ENCODE measurements around the gene MAGEA3. TPM values are rescaled to one million over a fixed set of nuclear protein-coding genes. Genes with fewer than 3 reads are reported as not detected.

MAGEA3 gene
- total and polyA plus RNA-seq, 9 of the 15 experiments (the other 6 are each of a cell fraction or from before 2014, with no cell fraction given) = 8.1 to 197 (median 144) TPM

DNA sequence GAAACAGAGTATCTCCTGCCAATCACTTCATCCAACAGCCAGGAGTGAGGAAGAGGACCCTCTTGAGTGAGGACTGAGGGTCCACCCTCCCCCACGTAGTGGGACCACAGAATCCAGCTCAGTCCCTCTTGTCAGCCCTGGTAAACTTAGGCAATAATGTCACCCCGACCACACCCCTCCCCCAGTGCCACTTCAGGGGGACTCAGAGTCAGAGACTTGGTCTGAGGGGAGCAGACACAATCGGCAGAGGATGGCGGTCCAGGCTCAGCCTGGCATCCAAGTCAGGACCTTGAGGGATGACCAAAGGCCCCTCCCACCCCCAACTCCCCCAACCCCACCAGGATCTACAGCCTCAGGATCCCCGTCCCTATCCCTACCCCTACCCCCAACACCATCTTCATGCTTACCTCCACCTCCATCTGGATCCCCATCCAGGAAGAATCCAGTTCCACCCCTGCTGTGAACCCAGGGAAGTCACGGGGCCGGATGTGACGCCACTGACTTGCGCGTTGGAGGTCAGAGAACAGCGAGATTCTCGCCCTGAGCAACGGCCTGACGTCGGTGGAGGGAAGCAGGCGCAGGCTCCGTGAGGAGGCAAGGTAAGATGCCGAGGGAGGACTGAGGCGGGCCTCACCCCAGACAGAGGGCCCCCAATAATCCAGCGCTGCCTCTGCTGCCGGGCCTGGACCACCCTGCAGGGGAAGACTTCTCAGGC lies 34.8 kb downstream of the MAGEA3 start, which contains the start of the genes CSAG1 and MAGEA12 (continued):
- TF ChIP-seq, protein P1, sequence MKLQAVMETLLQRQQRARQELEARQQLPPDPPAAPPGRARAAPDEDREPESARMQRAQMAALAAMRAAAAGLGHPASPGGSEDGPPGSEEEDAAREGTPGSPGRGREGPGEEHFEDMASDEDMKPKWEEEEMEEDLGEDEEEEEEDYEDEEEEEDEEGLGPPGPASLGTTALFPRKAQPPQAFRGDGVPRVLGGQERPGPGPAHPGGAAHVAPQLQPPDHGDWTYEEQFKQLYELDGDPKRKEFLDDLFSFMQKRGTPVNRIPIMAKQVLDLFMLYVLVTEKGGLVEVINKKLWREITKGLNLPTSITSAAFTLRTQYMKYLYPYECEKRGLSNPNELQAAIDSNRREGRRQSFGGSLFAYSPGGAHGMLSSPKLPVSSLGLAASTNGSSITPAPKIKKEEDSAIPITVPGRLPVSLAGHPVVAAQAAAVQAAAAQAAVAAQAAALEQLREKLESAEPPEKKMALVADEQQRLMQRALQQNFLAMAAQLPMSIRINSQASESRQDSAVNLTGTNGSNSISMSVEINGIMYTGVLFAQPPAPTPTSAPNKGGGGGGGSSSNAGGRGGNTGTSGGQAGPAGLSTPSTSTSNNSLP (IDR thresholded peaks at IDR 0.05; ENCODE audit: borderline replicate concordance, low read depth, low read length) = no peak
- TF ChIP-seq, protein P2, sequence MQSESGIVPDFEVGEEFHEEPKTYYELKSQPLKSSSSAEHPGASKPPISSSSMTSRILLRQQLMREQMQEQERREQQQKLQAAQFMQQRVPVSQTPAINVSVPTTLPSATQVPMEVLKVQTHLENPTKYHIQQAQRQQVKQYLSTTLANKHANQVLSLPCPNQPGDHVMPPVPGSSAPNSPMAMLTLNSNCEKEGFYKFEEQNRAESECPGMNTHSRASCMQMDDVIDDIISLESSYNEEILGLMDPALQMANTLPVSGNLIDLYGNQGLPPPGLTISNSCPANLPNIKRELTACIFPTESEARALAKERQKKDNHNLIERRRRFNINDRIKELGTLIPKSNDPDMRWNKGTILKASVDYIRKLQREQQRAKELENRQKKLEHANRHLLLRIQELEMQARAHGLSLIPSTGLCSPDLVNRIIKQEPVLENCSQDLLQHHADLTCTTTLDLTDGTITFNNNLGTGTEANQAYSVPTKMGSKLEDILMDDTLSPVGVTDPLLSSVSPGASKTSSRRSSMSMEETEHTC (IDR thresholded peaks at IDR 0.05) = peak; percentile 18; the same call in 1 of the 2 replicates
- TF ChIP-seq EWSR1 (IDR thresholded peaks at IDR 0.05; ENCODE audit: borderline replicate concordance, low read depth, partially characterized antibody) = no peak
- TF ChIP-seq, protein P3, sequence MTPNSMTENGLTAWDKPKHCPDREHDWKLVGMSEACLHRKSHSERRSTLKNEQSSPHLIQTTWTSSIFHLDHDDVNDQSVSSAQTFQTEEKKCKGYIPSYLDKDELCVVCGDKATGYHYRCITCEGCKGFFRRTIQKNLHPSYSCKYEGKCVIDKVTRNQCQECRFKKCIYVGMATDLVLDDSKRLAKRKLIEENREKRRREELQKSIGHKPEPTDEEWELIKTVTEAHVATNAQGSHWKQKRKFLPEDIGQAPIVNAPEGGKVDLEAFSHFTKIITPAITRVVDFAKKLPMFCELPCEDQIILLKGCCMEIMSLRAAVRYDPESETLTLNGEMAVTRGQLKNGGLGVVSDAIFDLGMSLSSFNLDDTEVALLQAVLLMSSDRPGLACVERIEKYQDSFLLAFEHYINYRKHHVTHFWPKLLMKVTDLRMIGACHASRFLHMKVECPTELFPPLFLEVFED (CRISPR knock-in tag; conservative IDR thresholded peaks at IDR 0.05) = no peak
- TF ChIP-seq, protein P4, sequence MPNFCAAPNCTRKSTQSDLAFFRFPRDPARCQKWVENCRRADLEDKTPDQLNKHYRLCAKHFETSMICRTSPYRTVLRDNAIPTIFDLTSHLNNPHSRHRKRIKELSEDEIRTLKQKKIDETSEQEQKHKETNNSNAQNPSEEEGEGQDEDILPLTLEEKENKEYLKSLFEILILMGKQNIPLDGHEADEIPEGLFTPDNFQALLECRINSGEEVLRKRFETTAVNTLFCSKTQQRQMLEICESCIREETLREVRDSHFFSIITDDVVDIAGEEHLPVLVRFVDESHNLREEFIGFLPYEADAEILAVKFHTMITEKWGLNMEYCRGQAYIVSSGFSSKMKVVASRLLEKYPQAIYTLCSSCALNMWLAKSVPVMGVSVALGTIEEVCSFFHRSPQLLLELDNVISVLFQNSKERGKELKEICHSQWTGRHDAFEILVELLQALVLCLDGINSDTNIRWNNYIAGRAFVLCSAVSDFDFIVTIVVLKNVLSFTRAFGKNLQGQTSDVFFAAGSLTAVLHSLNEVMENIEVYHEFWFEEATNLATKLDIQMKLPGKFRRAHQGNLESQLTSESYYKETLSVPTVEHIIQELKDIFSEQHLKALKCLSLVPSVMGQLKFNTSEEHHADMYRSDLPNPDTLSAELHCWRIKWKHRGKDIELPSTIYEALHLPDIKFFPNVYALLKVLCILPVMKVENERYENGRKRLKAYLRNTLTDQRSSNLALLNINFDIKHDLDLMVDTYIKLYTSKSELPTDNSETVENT (CRISPR knock-in tag; IDR thresholded peaks at IDR 0.05) = no peak
- TF ChIP-seq ZNF165 (CRISPR knock-in tag; IDR thresholded peaks at IDR 0.05; ENCODE audit: borderline replicate concordance) = no peak
- TF ChIP-seq ZNF444 (CRISPR knock-in tag; IDR thresholded peaks at IDR 0.05) = no peak
- TF ChIP-seq RBBP5 (IDR thresholded peaks at IDR 0.05; ENCODE audit: borderline replicate concordance, insufficient read depth, low read length, poor library complexity, severe bottlenecking) = no peak
- TF ChIP-seq FOXA3 (CRISPR knock-in tag; conservative IDR thresholded peaks at IDR 0.05 in 1 of 2, IDR thresholded peaks at IDR 0.05 in 1 of 2) = no peak
- TF ChIP-seq, protein P5, sequence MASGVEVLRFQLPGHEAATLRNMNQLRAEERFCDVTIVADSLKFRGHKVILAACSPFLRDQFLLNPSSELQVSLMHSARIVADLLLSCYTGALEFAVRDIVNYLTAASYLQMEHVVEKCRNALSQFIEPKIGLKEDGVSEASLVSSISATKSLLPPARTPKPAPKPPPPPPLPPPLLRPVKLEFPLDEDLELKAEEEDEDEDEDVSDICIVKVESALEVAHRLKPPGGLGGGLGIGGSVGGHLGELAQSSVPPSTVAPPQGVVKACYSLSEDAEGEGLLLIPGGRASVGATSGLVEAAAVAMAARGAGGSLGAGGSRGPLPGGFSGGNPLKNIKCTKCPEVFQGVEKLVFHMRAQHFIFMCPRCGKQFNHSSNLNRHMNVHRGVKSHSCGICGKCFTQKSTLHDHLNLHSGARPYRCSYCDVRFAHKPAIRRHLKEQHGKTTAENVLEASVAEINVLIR (CRISPR knock-in tag; IDR thresholded peaks at IDR 0.05) = peak; percentile 62; the same call in 1 of the 2 replicates
- TF ChIP-seq, protein P6, sequence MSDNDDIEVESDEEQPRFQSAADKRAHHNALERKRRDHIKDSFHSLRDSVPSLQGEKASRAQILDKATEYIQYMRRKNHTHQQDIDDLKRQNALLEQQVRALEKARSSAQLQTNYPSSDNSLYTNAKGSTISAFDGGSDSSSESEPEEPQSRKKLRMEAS (CRISPR knock-in tag; IDR thresholded peaks at IDR 0.05) = no peak
- TF ChIP-seq NCOA4 (IDR thresholded peaks at IDR 0.05; ENCODE audit: partially characterized antibody) = no peak
- TF ChIP-seq SMARCC2 (IDR thresholded peaks at IDR 0.05; ENCODE audit: low read depth) = no peak
- TF ChIP-seq, protein P7, sequence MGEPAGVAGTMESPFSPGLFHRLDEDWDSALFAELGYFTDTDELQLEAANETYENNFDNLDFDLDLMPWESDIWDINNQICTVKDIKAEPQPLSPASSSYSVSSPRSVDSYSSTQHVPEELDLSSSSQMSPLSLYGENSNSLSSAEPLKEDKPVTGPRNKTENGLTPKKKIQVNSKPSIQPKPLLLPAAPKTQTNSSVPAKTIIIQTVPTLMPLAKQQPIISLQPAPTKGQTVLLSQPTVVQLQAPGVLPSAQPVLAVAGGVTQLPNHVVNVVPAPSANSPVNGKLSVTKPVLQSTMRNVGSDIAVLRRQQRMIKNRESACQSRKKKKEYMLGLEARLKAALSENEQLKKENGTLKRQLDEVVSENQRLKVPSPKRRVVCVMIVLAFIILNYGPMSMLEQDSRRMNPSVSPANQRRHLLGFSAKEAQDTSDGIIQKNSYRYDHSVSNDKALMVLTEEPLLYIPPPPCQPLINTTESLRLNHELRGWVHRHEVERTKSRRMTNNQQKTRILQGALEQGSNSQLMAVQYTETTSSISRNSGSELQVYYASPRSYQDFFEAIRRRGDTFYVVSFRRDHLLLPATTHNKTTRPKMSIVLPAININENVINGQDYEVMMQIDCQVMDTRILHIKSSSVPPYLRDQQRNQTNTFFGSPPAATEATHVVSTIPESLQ (CRISPR knock-in tag; IDR thresholded peaks at IDR 0.05) = no peak

Measured in K562 (cell line).